GM19193 (cell line): ENCODE measurements around the gene MSMB.

Source experiments
- POLR2A ChIP-seq: IDR thresholded peaks from 4 replicates; pipeline ENCODE4 v1.6.1; 2011; ENCODE audit not compliant: insufficient read depth, insufficient read length; ENCODE audit errors: extremely low read depth

Gene MSMB

GRCh38 chr10:46052057-46052790, 6.2 kb upstream of the MSMB start:
- TF ChIP-seq POLR2A: no peak

- TF ChIP-seq POLR2A: no peak
Measured at GRCh38 chr10:46050941-46051623, 5.0 kb upstream of the MSMB start.

GRCh38 chr10:46048152-46048551, 2.1 kb upstream of the MSMB start:
- TF ChIP-seq POLR2A: no peak

DNA sequence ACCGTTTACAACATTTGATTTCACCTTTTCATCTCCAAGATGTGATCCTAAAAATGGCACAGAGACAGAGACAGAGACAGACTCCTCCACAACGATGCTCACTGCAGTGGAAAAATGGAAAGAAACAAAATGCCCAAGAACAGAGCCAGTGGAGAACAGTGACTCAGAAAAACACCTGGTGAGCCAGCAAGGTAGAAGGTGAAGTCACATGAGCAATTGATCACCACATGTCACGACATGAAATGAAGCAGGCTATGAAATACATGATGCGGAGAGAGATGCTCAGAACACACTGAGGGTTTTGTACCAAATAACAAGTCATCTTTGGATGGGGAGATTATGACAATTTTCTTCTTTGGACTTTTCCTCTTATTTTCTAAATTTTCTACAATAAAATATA, 3.5 kb downstream of the MSMB start:
- no peak for TF ChIP-seq POLR2A

- TF ChIP-seq POLR2A: no peak
Measured at GRCh38 chr10:46040004-46040403, 6.1 kb downstream of the MSMB start.

DNA sequence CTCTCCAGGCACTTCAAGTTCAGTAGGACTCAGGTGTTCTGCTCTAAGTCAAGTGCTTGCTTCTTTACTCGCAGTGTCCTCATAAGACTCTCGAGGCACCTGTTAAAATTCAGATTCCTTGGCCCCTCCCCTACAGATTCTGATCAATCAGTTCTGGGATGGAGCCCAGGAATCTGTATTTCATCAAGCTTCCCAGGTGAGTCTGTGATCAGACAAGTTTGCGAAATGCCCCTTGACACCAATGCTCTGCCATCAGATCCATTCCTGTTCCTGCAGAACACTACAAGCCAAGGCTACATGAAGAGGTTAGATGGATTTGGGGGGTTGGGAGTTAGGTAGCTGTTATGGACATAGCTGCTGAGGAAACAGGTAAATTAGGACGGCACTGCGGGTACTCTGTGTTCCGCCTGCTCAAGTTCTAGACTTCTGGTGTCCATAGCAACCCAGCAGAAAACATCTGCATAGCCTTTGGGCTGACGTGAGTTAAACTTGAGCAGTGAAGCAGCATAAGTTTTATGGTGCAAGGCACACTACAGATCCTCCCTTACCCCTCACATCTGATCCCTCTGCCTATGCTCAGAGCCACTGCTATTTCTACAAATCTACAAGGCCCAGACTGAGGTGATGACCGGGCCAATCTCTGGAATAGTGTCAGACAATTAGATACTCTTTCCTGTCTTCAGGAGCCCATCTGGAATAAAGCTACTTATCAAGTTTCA, 8.8 kb downstream of the MSMB start:
- TF ChIP-seq POLR2A: no peak

GRCh38 chr10:46035923-46036849, 9.9 kb downstream of the MSMB start:
- TF ChIP-seq POLR2A: no peak

- no peak for TF ChIP-seq POLR2A
Measured at GRCh38 chr10:46033602-46034011, 12.5 kb downstream of the MSMB start.

- TF ChIP-seq POLR2A: no peak
Measured at GRCh38 chr10:46031648-46032532, 14.2 kb downstream of the MSMB start.

DNA sequence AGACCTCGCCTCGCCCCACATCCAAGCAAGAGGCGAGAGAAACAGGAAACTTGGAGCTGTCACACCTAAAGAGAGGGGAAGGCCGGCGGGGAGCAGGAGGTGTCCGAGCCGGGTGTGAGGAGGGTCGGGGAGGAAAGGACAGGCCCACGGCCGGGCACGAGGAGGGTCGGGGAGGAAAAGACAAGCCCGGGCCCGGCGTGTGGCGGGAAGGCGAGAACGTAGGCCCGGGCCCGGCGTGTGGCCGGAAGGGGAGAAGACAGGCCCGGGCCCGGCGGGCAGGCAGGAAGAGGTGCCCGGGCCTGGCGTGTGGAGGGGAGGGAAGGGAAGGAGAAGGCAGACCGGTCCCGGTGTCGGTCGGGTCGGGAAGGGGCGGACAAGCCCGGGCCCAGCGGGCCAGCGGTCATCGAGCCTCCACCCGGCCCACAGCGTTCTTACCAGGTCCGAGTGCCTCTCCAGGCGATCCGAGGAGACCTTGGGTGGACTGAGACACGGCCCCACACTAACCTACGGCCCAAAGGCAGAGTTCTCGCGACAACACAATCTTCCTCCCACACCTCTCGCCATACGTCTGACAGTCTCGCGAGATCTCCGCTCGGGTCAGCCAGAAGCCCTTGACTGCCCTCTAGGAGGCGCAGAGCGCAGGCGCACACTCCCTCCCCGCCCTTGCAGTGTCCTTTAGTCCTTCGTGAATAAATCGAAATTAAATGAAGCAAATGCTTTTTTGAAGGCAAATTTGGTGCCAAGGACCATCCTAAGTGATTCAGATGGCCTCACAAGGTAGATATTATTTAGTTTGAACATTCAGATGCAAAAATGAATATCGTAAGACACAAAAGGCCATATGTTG, 15.8 kb downstream of the MSMB start, which contains the start of gene NCOA4:
NCOA4 (minus strand) TSS at position 533 of the 847 bp plus-strand sequence. CDS start 13,943 bp downstream, outside the sequence.
- TF ChIP-seq POLR2A: peak; percentile 91

DNA sequence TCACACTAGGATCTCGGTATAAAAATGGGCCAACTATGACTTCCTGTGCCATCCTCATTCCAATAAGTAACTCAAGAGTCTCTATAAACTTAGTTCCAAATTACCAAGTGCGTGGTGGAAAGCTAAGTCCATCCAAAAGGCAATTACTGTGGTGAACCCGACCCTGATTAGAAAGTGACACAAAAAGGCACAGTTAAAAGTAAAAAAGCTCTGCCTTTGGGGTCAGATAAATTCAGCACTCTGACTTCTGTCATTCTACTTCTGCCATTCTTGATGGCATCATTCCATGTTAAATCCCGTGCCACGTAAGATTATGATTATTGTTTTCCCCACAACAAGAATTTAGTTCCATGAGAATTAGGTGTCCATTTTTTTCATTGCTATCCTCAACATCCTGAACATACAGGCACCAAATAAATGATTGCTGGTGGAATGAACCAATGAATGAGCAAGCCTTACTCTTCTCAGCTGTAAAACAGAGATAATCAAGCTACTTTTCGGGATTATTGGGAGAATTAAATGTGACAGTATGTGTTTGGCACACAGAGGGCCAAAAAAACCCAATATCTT, 16.5 kb downstream of the MSMB start:
- no peak for TF ChIP-seq POLR2A
